HG03575 (cell line): ENCODE results near the gene CT45A6.
"Not testable (repeated sequence)": the region's sequence is repeated elsewhere in the genome, so short reads cannot be mapped to it uniquely, and the experiment has no call there.

ENCODE experiments used
- ATAC-seq: cut with Tn5 transposase; IDR thresholded peaks from one replicate; pipeline ENCODE4 v1.9.1; 2021; ENCODE audit not compliant: unreplicated experiment, insufficient number of reproducible peaks, low FRiP score; ENCODE audit errors: extremely low read depth

CT45A6 gene, protein sequence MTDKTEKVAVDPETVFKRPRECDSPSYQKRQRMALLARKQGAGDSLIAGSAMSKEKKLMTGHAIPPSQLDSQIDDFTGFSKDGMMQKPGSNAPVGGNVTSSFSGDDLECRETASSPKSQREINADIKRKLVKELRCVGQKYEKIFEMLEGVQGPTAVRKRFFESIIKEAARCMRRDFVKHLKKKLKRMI

GRCh38 chrX:135802687-135803086 is at the start of gene CT45A6:
CT45A6 (minus strand) TSS chrX:135802787; CDS start chrX:135798993, 3,794 bp downstream.
- not testable (repeated sequence) for ATAC-seq

- ATAC-seq: not testable (repeated sequence)
Observed at GRCh38 chrX:135837180-135837579, 34.6 kb upstream of the CT45A6 start, which contains the start of gene CT45A7. CT45A7 (minus strand) TSS chrX:135837280; CDS start chrX:135833533, 3,747 bp downstream.

GRCh38 chrX:135819912-135820311 is 17.3 kb upstream of the CT45A6 start, which contains the start of gene CT45A2:
CT45A2 (minus strand) TSS chrX:135820012; CDS start chrX:135816265, 3,747 bp downstream.
- ATAC-seq: not testable (repeated sequence)

GRCh38 chrX:135785403-135785802 is 17.2 kb downstream of the CT45A6 start, which contains the start of gene CT45A5:
CT45A5 (minus strand) TSS chrX:135785503; CDS start chrX:135781729, 3,774 bp downstream.
- not testable (repeated sequence) for ATAC-seq

DNA sequence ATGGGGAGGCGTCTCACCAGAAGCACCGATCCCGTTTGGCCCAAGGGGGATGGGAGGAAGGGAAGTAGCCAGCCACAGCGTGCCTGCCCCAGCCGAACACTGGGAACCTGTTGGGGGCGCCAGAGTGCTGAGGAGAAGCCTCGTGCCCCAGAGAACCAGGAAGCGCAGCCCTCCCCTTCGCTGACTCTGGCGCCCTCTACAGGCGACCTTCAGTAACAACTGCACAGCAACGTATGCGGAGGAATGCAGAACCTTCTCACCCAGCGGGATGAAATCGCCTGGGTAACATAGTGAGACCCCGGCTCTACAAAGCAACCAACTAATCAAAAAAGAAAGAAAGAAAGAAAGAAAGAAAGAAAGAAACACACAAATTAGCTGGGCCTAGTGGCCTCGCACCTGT is 34.5 kb downstream of the CT45A6 start, which contains the start of gene CT45A3:
Gene CT45A3, minus strand, starts transcription at position 101 of the 400 bp plus-strand sequence. CDS start 3,747 bp downstream, outside the sequence.
- not testable (repeated sequence) for ATAC-seq

DNA sequence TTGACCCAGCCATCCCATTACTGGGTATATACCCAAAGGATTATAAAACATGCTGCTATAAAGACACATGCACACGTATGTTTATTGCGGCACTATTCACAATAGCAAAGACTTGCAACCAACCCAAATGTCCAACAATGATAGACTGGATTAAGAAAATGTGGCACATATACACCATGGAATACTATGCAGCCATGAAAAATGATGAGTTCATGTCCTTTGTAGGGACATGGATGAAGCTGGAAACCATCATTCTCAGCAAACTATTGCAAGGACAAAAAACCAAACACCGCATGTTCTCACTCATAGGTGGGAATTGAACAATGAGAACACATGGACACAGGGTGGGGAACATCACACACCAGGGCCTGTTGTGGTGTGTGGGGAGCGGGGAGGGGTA is 57.8 kb downstream of the CT45A6 start:
- not testable (repeated sequence) for ATAC-seq
